Right lobe of liver (tissue), 4 donors: Measurements from ENCODE around the gene CAMTA1.

Source experiments
- POLR2A ChIP-seq: fragments of 450-650 bp; IDR thresholded peaks from one replicate; pipeline ENCODE4 v1.6.1; 2017; ENCODE audit warnings: antibody characterized with exemption, mild to moderate bottlenecking
- TF ChIP-seq, protein P1 (sequence below), 4 donors: fragments of 200-600 bp in 3 of 4; fragments of 450-650 bp in 1 of 4; IDR thresholded peaks; one replicate each; pipeline versions ENCODE4 v1.5.1 to v1.8.0; 2016 to 2022; ENCODE audit warnings: antibody characterized with exemption in 4 of 4, mild to moderate bottlenecking in 2 of 4
- donor health status: DM: no; HTN: no; CAD: no.
- donor health status: DM: no; HTN: no; CAD: no.
- donor health status: DM: no; HTN: yes; CAD: no.

GRCh38 chr1:7303554-7304317 lies 518.5 kb downstream of the CAMTA1 start:
- TF ChIP-seq, protein P1, sequence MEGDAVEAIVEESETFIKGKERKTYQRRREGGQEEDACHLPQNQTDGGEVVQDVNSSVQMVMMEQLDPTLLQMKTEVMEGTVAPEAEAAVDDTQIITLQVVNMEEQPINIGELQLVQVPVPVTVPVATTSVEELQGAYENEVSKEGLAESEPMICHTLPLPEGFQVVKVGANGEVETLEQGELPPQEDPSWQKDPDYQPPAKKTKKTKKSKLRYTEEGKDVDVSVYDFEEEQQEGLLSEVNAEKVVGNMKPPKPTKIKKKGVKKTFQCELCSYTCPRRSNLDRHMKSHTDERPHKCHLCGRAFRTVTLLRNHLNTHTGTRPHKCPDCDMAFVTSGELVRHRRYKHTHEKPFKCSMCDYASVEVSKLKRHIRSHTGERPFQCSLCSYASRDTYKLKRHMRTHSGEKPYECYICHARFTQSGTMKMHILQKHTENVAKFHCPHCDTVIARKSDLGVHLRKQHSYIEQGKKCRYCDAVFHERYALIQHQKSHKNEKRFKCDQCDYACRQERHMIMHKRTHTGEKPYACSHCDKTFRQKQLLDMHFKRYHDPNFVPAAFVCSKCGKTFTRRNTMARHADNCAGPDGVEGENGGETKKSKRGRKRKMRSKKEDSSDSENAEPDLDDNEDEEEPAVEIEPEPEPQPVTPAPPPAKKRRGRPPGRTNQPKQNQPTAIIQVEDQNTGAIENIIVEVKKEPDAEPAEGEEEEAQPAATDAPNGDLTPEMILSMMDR (IDR thresholded peaks at IDR 0.05): no peak
- TF ChIP-seq POLR2A: no peak
